Panc1 (cell line): Measurements from ENCODE around the gene RAB7B. TPM values are rescaled to one million over a fixed set of nuclear protein-coding genes. Genes with fewer than 3 reads are reported as not detected.

Experiments used
- ATAC-seq: fragments of 200-7000 bp; cut with Tn5 transposase; 2 replicates; pipeline ENCODE4 v1.9.1; 2020; ENCODE audit warnings: mild to moderate bottlenecking, moderate library complexity
- BruUV-seq: library from RNA; stranded (reverse); fragments of 400-500 nt; replicated peaks from 2 replicates; lab custom pipeline; 2021; lab: Mats Ljungman, UMichigan
- CTCF ChIA-PET: fragments of 300-600 bp; sonication (Branson Sonifier 250); formaldehyde crosslinking; loops from one replicate; lab custom pipeline; 2022; ENCODE audit warnings: antibody characterized with exemption; lab: Charles Lee
- POLR2A ChIA-PET: fragments of 300-600 bp; sonication (Branson Sonifier 250); formaldehyde crosslinking; loops from one replicate; lab custom pipeline; 2022; ENCODE audit warnings: antibody characterized with exemption; lab: Charles Lee
- DNase-seq: peaks from one replicate; pipeline ENCODE4 v3.0.0-alpha.2; 2010; ENCODE audit warnings: low read depth, low spot score
- H3K27ac ChIP-seq: 2 replicates; pipeline ENCODE4 v1.5.1; 2011; ENCODE audit warnings: mild to moderate bottlenecking, low read length, inconsistent platforms
- H3K27me3 ChIP-seq: fragments of 200-500 bp; sonication (Bioruptor generic); 2 replicates; pipeline ENCODE4 v1.6.0; 2014; ENCODE audit warnings: low read length, inconsistent platforms; ENCODE audit not compliant: control insufficient read depth, insufficient read depth
- H3K36me3 ChIP-seq: fragments of 200-500 bp; sonication (Bioruptor generic); 2 replicates; pipeline ENCODE4 v1.5.1; 2014; ENCODE audit warnings: inconsistent platforms, mild to moderate bottlenecking, low read length, moderate library complexity; ENCODE audit not compliant: control insufficient read depth, insufficient read depth
- H3K4me1 ChIP-seq: 2 replicates; pipeline ENCODE4 v1.5.1; 2011; ENCODE audit warnings: inconsistent platforms, mild to moderate bottlenecking, low read length, moderate library complexity; ENCODE audit not compliant: control insufficient read depth, insufficient read depth
- H3K4me3 ChIP-seq, 2 experiments: 2 replicates each; pipeline ENCODE4 v1.5.1; 2011 to 2012; ENCODE audit warnings: low read depth in 2 of 2, low read length in 2 of 2, mild to moderate bottlenecking in 2 of 2, inconsistent platforms in 1 of 2, moderate library complexity in 1 of 2
- H3K9me3 ChIP-seq: fragments of 200-500 bp; sonication (Bioruptor generic); 2 replicates; pipeline ENCODE4 v1.5.1; 2014; ENCODE audit warnings: low read depth, mild to moderate bottlenecking, inconsistent platforms, low read length, moderate library complexity; ENCODE audit not compliant: control insufficient read depth, insufficient read depth
- POLR2AphosphoS5 ChIP-seq: IDR thresholded peaks from 2 replicates; pipeline ENCODE4 v1.6.1; 2012; ENCODE audit warnings: mild to moderate bottlenecking, low read depth, low read length, moderate library complexity
- SIN3A ChIP-seq: IDR thresholded peaks from 2 replicates; pipeline ENCODE4 v1.6.1; 2012; ENCODE audit warnings: low read depth, mild to moderate bottlenecking, low read length, moderate library complexity, borderline replicate concordance; ENCODE audit not compliant: insufficient read depth
- TCF7L2 ChIP-seq: IDR thresholded peaks from 2 replicates; pipeline ENCODE4 v1.6.1; 2011; ENCODE audit warnings: mild to moderate bottlenecking, low read depth, low read length, inconsistent platforms
- in situ Hi-C: cut with HindIII; loops from 2 replicates; pipeline ENCODE4 v1.10.0; 2016; ENCODE audit warnings: low sequenced_read_pairs, low pct_unique_long_range_greater_than_20kb
- intact Hi-C: fragments of 100-400 bp; cut with micrococcal nuclease; formaldehyde crosslinking; loops from one replicate; pipeline ENCODE4 v1.10.0; 2022; ENCODE audit not compliant: unreplicated experiment
- total RNA-seq: library from RNA; stranded (reverse); gene quantifications from one replicate; pipeline ENCODE4 v1.2.1, GENCODE V29; 2021; ENCODE audit not compliant: unreplicated experiment
- TF ChIP-seq, protein P1 (sequence below): fragments of 450-650 bp; IDR thresholded peaks from 2 replicates; pipeline ENCODE4 v1.5.1; 2017; ENCODE audit warnings: mild to moderate bottlenecking
- TF ChIP-seq, protein P2 (sequence below), 2 experiments: IDR thresholded peaks; 2 replicates each; pipeline ENCODE4 v1.6.1; 2011 to 2012; ENCODE audit warnings: low read depth in 2 of 2, control low read depth in 1 of 2, low read length in 1 of 2, mild to moderate bottlenecking in 1 of 2, moderate library complexity in 1 of 2; ENCODE audit not compliant: insufficient read depth in 1 of 2

Gene RAB7B
- total RNA-seq, 1 experiment from 2014 or later = 0.05 TPM

DNA sequence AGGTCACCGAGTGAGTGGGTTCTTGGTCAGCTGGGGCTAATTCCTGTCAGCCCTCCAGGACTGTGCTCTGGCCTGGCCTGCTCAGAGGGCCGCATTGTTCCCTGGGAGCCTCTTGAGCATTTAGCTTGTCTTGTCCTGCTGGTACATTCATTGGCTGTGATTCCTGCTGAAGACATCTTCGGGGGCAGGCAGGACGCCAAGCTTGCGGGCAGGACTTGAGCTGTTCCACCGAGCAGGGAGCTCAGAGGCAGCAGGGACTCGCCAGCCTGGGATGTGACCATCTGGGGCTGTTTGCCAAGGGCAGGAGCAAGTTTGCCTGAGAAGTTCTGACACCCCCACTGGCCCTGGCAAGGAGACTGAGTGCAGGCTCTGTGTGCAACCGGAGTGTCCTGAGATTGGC, 52.9 kb downstream of the RAB7B start:
- Histone ChIP-seq H3K27ac (no peak overlapping the region), H3K4me3 (no peak overlapping the region), H3K9me3 (no peaks in the 10 kb centered on the region), H3K4me1 (no peaks in the 10 kb centered on the region), H3K36me3 (no peaks in the 10 kb centered on the region), H3K27me3 (peaks cover 13% of the 10 kb centered on the region)
- ChIA-PET CTCF (interaction anchor here (2.1 kb wide), 1 partner anchor 27 kb away, joined by 10 read pairs; no protein-coding TSS in a partner anchor), POLR2A (no interaction called here)
- TF ChIP-seq, protein P1, sequence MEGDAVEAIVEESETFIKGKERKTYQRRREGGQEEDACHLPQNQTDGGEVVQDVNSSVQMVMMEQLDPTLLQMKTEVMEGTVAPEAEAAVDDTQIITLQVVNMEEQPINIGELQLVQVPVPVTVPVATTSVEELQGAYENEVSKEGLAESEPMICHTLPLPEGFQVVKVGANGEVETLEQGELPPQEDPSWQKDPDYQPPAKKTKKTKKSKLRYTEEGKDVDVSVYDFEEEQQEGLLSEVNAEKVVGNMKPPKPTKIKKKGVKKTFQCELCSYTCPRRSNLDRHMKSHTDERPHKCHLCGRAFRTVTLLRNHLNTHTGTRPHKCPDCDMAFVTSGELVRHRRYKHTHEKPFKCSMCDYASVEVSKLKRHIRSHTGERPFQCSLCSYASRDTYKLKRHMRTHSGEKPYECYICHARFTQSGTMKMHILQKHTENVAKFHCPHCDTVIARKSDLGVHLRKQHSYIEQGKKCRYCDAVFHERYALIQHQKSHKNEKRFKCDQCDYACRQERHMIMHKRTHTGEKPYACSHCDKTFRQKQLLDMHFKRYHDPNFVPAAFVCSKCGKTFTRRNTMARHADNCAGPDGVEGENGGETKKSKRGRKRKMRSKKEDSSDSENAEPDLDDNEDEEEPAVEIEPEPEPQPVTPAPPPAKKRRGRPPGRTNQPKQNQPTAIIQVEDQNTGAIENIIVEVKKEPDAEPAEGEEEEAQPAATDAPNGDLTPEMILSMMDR = no peak
- TF ChIP-seq SIN3A = no peak
- ATAC-seq = no peak; the same call in 1 of the 2 replicates
- no peak for DNase-seq
- in situ Hi-C loops (no loop called here), intact Hi-C loops (no loop called here)
- no TSS peak for BruUV-seq

DNA sequence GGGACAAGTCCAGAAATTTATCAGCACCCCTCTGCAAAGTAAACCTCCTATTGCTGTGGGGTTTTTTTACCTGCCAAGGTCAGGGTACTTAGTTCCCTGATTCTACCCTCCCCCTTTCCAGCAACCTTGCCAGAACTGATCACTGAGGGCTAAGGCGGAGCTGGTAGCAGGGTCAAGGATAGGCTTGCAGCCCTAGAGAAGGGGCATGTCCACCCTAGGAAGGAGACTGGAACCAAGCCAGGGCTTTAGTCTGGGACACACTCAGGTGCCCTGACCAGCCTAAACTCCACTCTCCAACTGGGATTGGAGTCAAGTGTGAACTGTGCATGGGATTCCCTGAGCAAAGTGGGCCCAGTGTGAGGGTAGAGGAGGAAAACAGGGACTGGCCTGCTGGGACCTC, 53.4 kb downstream of the RAB7B start:
- POLR2A ChIA-PET = no interaction called here
- no peak for DNase-seq
- Histone ChIP-seq H3K9me3 (no peaks in the 10 kb centered on the region), H3K27ac (no peak overlapping the region), H3K4me1 (no peaks in the 10 kb centered on the region), H3K27me3 (peaks cover 12% of the 10 kb centered on the region), H3K36me3 (no peaks in the 10 kb centered on the region), H3K4me3 (no peak overlapping the region)
- no TSS peak for BruUV-seq
- TF ChIP-seq, protein P2, sequence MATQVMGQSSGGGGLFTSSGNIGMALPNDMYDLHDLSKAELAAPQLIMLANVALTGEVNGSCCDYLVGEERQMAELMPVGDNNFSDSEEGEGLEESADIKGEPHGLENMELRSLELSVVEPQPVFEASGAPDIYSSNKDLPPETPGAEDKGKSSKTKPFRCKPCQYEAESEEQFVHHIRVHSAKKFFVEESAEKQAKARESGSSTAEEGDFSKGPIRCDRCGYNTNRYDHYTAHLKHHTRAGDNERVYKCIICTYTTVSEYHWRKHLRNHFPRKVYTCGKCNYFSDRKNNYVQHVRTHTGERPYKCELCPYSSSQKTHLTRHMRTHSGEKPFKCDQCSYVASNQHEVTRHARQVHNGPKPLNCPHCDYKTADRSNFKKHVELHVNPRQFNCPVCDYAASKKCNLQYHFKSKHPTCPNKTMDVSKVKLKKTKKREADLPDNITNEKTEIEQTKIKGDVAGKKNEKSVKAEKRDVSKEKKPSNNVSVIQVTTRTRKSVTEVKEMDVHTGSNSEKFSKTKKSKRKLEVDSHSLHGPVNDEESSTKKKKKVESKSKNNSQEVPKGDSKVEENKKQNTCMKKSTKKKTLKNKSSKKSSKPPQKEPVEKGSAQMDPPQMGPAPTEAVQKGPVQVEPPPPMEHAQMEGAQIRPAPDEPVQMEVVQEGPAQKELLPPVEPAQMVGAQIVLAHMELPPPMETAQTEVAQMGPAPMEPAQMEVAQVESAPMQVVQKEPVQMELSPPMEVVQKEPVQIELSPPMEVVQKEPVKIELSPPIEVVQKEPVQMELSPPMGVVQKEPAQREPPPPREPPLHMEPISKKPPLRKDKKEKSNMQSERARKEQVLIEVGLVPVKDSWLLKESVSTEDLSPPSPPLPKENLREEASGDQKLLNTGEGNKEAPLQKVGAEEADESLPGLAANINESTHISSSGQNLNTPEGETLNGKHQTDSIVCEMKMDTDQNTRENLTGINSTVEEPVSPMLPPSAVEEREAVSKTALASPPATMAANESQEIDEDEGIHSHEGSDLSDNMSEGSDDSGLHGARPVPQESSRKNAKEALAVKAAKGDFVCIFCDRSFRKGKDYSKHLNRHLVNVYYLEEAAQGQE (IDR thresholded peaks at IDR 0.05; ENCODE audit: insufficient read depth in 1 of 2, low read depth in 2 of 2, low read length in 1 of 2) = no peak
- TF ChIP-seq, protein P1 = no peak
- TF ChIP-seq SIN3A (no peak), POLR2AphosphoS5 (no peak), TCF7L2 (no peak)
- no peak for ATAC-seq
- CTCF ChIA-PET = interaction anchor here (2.1 kb wide), 1 partner anchor 27 kb away, joined by 10 read pairs; no protein-coding TSS in a partner anchor
- intact Hi-C loops (no loop called here), in situ Hi-C loops (no loop called here)
